H1 (cell line): ENCODE results near the gene MIEN1. TPM values are rescaled to one million over a fixed set of nuclear protein-coding genes. Genes with fewer than 3 reads are reported as not detected.

ENCODE experiments used
- CTCF ChIA-PET: fragments of 300-600 bp; sonication (Branson Sonifier 250); formaldehyde crosslinking; loops from one replicate; lab custom pipeline; 2021; ENCODE audit not compliant: partially characterized antibody; lab: Charles Lee
- POLR2A ChIA-PET: fragments of 300-600 bp; sonication (Branson Sonifier 250); formaldehyde crosslinking; loops from one replicate; lab custom pipeline; 2021; ENCODE audit warnings: inconsistent platforms; ENCODE audit not compliant: partially characterized antibody; lab: Charles Lee
- DNase-seq, 2 experiments: peaks; one replicate each; pipeline versions ENCODE4 v3.0.0 to v3.0.0-alpha.2; 2010 to 2022; ENCODE audit warnings: low spot score in 2 of 2, low read depth in 1 of 2, mixed read lengths in 1 of 2
- FAIRE-seq: peaks from 2 replicates; lab custom pipeline; 2011; peaks lifted over from hg19 to GRCh38; lab: Jason Lieb, UNC
- H2AFZ ChIP-seq: 2 replicates; pipeline ENCODE4 v1.8.1; 2012; ENCODE audit warnings: low read length, inconsistent platforms
- H2AK5ac ChIP-seq: 2 replicates; pipeline ENCODE4 v1.6.1; 2013; ENCODE audit warnings: low read depth, low read length
- H2BK120ac ChIP-seq: replicated peaks from 2 replicates; pipeline ENCODE3; 2013; ENCODE audit warnings: low read depth, low read length, inconsistent platforms
- H2BK12ac ChIP-seq: 2 replicates; pipeline ENCODE4 v1.6.1; 2013; ENCODE audit warnings: low read depth, low read length
- H2BK15ac ChIP-seq: 2 replicates; pipeline ENCODE4 v1.6.1; 2013; ENCODE audit warnings: low read length
- H2BK20ac ChIP-seq: 2 replicates; pipeline ENCODE4 v1.6.1; 2013; ENCODE audit warnings: low read length
- H2BK5ac ChIP-seq: 2 replicates; pipeline ENCODE4 v1.6.1; 2013; ENCODE audit warnings: low read depth, low read length
- H3K14ac ChIP-seq: 2 replicates; pipeline ENCODE4 v1.6.1; 2013; ENCODE audit warnings: inconsistent platforms; ENCODE audit not compliant: insufficient read length
- H3K18ac ChIP-seq: 2 replicates; pipeline ENCODE4 v1.6.1; 2013; ENCODE audit warnings: low read length; ENCODE audit errors: extremely low read depth
- H3K23ac ChIP-seq: 2 replicates; pipeline ENCODE4 v1.6.1; 2013; ENCODE audit warnings: inconsistent platforms; ENCODE audit not compliant: insufficient read length
- H3K23me2 ChIP-seq: 2 replicates; pipeline ENCODE4 v1.6.1; 2013; ENCODE audit warnings: low read depth, low read length
- H3K27ac ChIP-seq: 2 replicates; pipeline ENCODE4 v1.6.1; 2011; ENCODE audit warnings: low read depth, low read length, inconsistent platforms
- H3K27me3 ChIP-seq, 4 experiments: replicated peaks in 1 of 4; 1 replicate in 1 of 4; 2 replicates in 3 of 4; pipeline versions ENCODE4 v1.6.1 to v1.8.1; 2011 to 2013; ENCODE audit warnings: low read length in 3 of 4, mild to moderate bottlenecking in 3 of 4, inconsistent platforms in 2 of 4, mixed read lengths in 2 of 4, moderate library complexity in 1 of 4; ENCODE audit not compliant: control insufficient read depth in 3 of 4, insufficient read depth in 3 of 4; ENCODE audit errors: extremely low read depth in 1 of 4
- H3K36me3 ChIP-seq, 4 experiments: 2 replicates each; pipeline versions ENCODE4 v1.6.1 to v1.8.1; 2011 to 2013; ENCODE audit warnings: mild to moderate bottlenecking in 4 of 4, low read length in 3 of 4, moderate library complexity in 2 of 4, control low read depth in 1 of 4, inconsistent platforms in 1 of 4; ENCODE audit not compliant: insufficient read depth in 4 of 4, control insufficient read depth in 2 of 4
- H3K4ac ChIP-seq: replicated peaks from 2 replicates; pipeline ENCODE3; 2013; ENCODE audit warnings: low read length, low read depth, mixed read lengths, inconsistent platforms; ENCODE audit not compliant: insufficient read length
- H3K4me1 ChIP-seq, 4 experiments: replicated peaks in 1 of 4; 1 replicate in 1 of 4; 2 replicates in 3 of 4; pipeline versions ENCODE4 v1.6.1 to v1.8.1; 2011 to 2013; ENCODE audit warnings: low read length in 3 of 4, inconsistent platforms in 2 of 4, mixed read lengths in 1 of 4; ENCODE audit not compliant: insufficient read depth in 4 of 4, control insufficient read depth in 3 of 4
- H3K4me2 ChIP-seq, 2 experiments: 2 replicates each; pipeline versions ENCODE4 v1.6.1 to v1.8.1; 2011 to 2013; ENCODE audit warnings: low read depth in 2 of 2, low read length in 2 of 2, control low read depth in 1 of 2, inconsistent platforms in 1 of 2, mild to moderate bottlenecking in 1 of 2; ENCODE audit not compliant: insufficient read depth in 1 of 2
- H3K4me3 ChIP-seq, 4 experiments: fragments of 200-600, 300-600 bp in 1 of 4; sonication (generic), shearing (Covaris generic), sonication (Bioruptor Twin) in 1 of 4; 2 replicates each; pipeline versions ENCODE4 v1.5.1 to v1.8.1; 2011 to 2016; ENCODE audit warnings: low read length in 4 of 4, low read depth in 3 of 4, control low read depth in 2 of 4, inconsistent platforms in 2 of 4, mild to moderate bottlenecking in 2 of 4, mixed read lengths in 1 of 4, moderate library complexity in 1 of 4; ENCODE audit not compliant: insufficient read depth in 2 of 4; ENCODE audit errors: extremely low read depth in 1 of 4
- H3K56ac ChIP-seq: replicated peaks from 2 replicates; pipeline ENCODE3; 2013; ENCODE audit warnings: low read depth, mild to moderate bottlenecking, mixed read lengths, low read length, inconsistent platforms; ENCODE audit not compliant: insufficient read length
- H3K79me1 ChIP-seq: 2 replicates; pipeline ENCODE4 v1.6.1; 2013; ENCODE audit warnings: low read depth, low read length, control low read depth
- H3K79me2 ChIP-seq, 2 experiments: 2 replicates each; pipeline versions ENCODE4 v1.6.1 to v1.8.1; 2012 to 2013; ENCODE audit warnings: low read length in 2 of 2, mild to moderate bottlenecking in 2 of 2, inconsistent platforms in 1 of 2; ENCODE audit not compliant: insufficient read depth in 2 of 2, control insufficient read depth in 1 of 2
- H3K9ac ChIP-seq, 4 experiments: replicated peaks in 1 of 4; 1 replicate in 1 of 4; 2 replicates in 3 of 4; pipeline versions ENCODE4 v1.6.1 to v1.8.1; 2011 to 2013; ENCODE audit warnings: low read depth in 3 of 4, low read length in 3 of 4, control low read depth in 2 of 4, mild to moderate bottlenecking in 2 of 4, moderate library complexity in 2 of 4, inconsistent platforms in 1 of 4; ENCODE audit errors: extremely low read depth in 1 of 4
- H3K9me3 ChIP-seq, 2 experiments: 2 replicates each; pipeline versions ENCODE4 v1.6.1 to v1.8.1; 2012 to 2013; ENCODE audit warnings: mild to moderate bottlenecking in 2 of 2, moderate library complexity in 2 of 2, control low read depth in 1 of 2, inconsistent platforms in 1 of 2, low read depth in 1 of 2, low read length in 1 of 2, mixed read lengths in 1 of 2; ENCODE audit not compliant: insufficient read depth in 2 of 2
- H4K20me1 ChIP-seq, 2 experiments: replicated peaks in 1 of 2; 2 replicates each; pipeline versions ENCODE3 to v1.8.1; 2011 to 2013; ENCODE audit warnings: inconsistent platforms in 2 of 2, low read length in 2 of 2, mild to moderate bottlenecking in 1 of 2; ENCODE audit not compliant: insufficient read depth in 2 of 2, control insufficient read depth in 1 of 2
- H4K5ac ChIP-seq: 2 replicates; pipeline ENCODE4 v1.6.1; 2013; ENCODE audit warnings: low read length, low read depth, mixed read lengths, inconsistent platforms; ENCODE audit not compliant: insufficient read length
- H4K8ac ChIP-seq: 2 replicates; pipeline ENCODE4 v1.8.0; 2013; ENCODE audit warnings: mild to moderate bottlenecking, moderate library complexity, low read length, inconsistent platforms; ENCODE audit not compliant: insufficient read depth; ENCODE audit errors: extremely low read depth
- H4K91ac ChIP-seq: replicated peaks from 2 replicates; pipeline ENCODE3; 2013; ENCODE audit warnings: low read length, mixed read lengths, inconsistent platforms; ENCODE audit not compliant: insufficient read length
- CTBP2 ChIP-seq: IDR thresholded peaks from 2 replicates; pipeline ENCODE4 v1.7.0; 2011; ENCODE audit warnings: borderline replicate concordance, mild to moderate bottlenecking, moderate library complexity, mixed read lengths, low read length; ENCODE audit not compliant: insufficient read depth, insufficient read length
- EGR1 ChIP-seq: IDR thresholded peaks from 2 replicates; pipeline ENCODE4 v1.6.1; 2011; ENCODE audit warnings: low read depth, low read length, borderline replicate concordance
- FOSL1 ChIP-seq: IDR thresholded peaks from 2 replicates; pipeline ENCODE4 v1.6.1; 2011; ENCODE audit warnings: mild to moderate bottlenecking, low read depth, low read length, moderate library complexity; ENCODE audit not compliant: insufficient read depth
- SP4 ChIP-seq: IDR thresholded peaks from 2 replicates; pipeline ENCODE4 v1.6.1; 2012; ENCODE audit warnings: low read length, inconsistent platforms
- WGBS, 2 experiments: shearing (Covaris generic) in 1 of 2; methylation state at CpG; one replicate each; pipeline versions ENCODE4 v1.1.6 to v1.1.7; 2013 to 2015; ENCODE audit warnings: low lambda C conversion rate in 2 of 2, mixed read lengths in 2 of 2, inconsistent platforms in 1 of 2, low coverage in 1 of 2, missing lambda C conversion rate in 1 of 2; ENCODE audit not compliant: insufficient replicate concordance in 2 of 2, insufficient coverage in 1 of 2, insufficient read length in 1 of 2; ENCODE audit errors: extremely low coverage in 1 of 2, missing lambda C conversion rate in 1 of 2; 5-methylcytosine and 5-hydroxymethylcytosine counted together
- polyA plus RNA-seq, 7 experiments: library from polyadenylated mRNA; depleted of rRNA in 3 of 7; stranded (reverse) in 5 of 7; unstranded in 2 of 7; fragments of >200 nt in 5 of 7; fragments of 200-250 nt in 2 of 7; gene quantifications; 1 replicate in 5 of 7; 2 replicates in 1 of 7; 4 replicates in 1 of 7; pipeline versions ENCODE4 v1.2.1 to v1.2.3, GENCODE V29; 2011 to 2013; ENCODE audit warnings: missing spikeins in 2 of 7, mixed read lengths in 2 of 7
- total RNA-seq: library from RNA; stranded (reverse); fragmentation: NEBNext Ultra II Directional; extraction: Animal tissue kit (Norgen Biotek cat#: 25700); gene quantifications from 2 replicates; pipeline ENCODE4 v1.2.1, GENCODE V29; 2021

Gene MIEN1
- total and polyA plus RNA-seq, 2 of the 8 experiments (the other 6 are each of a cell fraction or from before 2014, with no cell fraction given), result 29.6 to 54.9 TPM

DNA sequence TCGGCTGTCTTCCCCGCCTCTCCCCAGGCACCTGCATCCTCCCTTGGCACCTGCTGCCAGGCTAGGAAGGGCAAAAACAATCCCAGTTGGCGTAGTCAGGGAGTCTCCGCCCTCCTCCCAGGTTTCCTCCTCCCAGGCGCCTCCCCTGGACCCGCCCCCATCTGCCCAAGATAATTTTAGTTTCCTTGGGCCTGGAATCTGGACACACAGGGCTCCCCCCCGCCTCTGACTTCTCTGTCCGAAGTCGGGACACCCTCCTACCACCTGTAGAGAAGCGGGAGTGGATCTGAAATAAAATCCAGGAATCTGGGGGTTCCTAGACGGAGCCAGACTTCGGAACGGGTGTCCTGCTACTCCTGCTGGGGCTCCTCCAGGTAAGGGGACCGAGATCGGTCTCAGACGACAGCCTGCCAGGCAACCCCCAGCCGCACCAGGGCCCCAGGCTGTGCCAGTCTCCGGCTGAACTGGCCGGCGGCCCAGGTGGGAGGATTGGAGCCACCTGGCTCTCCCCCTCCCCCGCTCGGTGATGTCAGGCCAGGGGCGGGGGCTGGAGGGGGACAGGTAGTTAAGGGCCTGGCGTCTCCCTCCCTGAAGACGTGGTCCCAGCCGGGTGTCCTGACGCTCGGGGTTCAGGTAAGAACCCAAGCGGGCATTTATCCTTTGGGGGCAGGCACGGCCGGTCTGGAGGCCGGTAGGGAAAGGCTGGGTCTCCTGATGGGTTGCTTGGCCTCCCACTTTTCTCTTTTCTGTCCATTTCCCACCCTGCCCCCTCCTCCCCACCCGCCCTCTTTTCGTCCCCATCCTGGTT is 7.6 kb upstream of the MIEN1 start, which contains the start of gene GRB7:
TSS of gene GRB7 (plus strand) at position 179 of the 808 bp plus-strand sequence. CDS start 4,364 bp downstream, outside the sequence.
- peak within 1 kb of the TSS; percentile 73 to 83 (median 80) for H3K9ac ChIP-seq
- peak within 1 kb of the TSS; percentile 73 for H3K27ac ChIP-seq
- TF ChIP-seq CTBP2 (no peak), FOSL1 (no peak), EGR1 (no peak), SP4 (peak; percentile 84)

More for the DNA sequence above, 7.6 kb upstream of the MIEN1 start, which contains the start of gene GRB7:
- Histone ChIP-seq H3K23me2 (peaks cover 23% of the 10 kb centered on the region), H2BK120ac (no peak within 1 kb of the TSS), H3K23ac (no peak within 1 kb of the TSS), H3K36me3 (peaks cover 0 to 7% (median 2%) of the 10 kb centered on the region in 4 experiments; a peak in 5 of 8 replicates), H2BK5ac (peak within 1 kb of the TSS; percentile 66), H3K4ac (no peak within 1 kb of the TSS), H3K56ac (peak within 1 kb of the TSS; percentile 81), H4K91ac (peak within 1 kb of the TSS; percentile 29), H2AFZ (no peak within 1 kb of the TSS), H3K79me2 (peaks cover 0 to 16% of the 10 kb centered on the region in 2 experiments; a peak in 2 of 4 replicates), H3K9me3 (no peaks in the 10 kb centered on the region), H3K14ac (no peak within 1 kb of the TSS), H4K5ac (peak within 1 kb of the TSS; percentile 5), H4K8ac (peak within 1 kb of the TSS; percentile 81), H2BK15ac (peak within 1 kb of the TSS; percentile 92; the same call in 1 of the 2 replicates), H3K4me3 (peak within 1 kb of the TSS; percentile 54 to 86 (median 82)), H3K18ac (peak within 1 kb of the TSS; percentile 83), H3K4me2 (peak within 1 kb of the TSS; percentile 83 to 96), H2AK5ac (no peak within 1 kb of the TSS; the same call in 1 of the 2 replicates), H2BK20ac (no peak within 1 kb of the TSS), H2BK12ac (0 out of 2 replicates have a peak within 1 kb of the TSS, but pooled peaks have one; percentile 60), H3K27me3 (no peaks in the 10 kb centered on the region), H4K20me1 (no peaks in the 10 kb centered on the region), H3K79me1 (peaks cover 9% of the 10 kb centered on the region), H3K4me1 (peaks cover 5 to 31% (median 23%) of the 10 kb centered on the region in 4 experiments)
- POLR2A ChIA-PET, result interaction anchor here (0.6 to 1.0 kb wide), 3 partner anchors 8 to 126 kb away, joined by 4 to 5 read pairs (median 4); partner anchors contain the start of gene MIEN1
- peak in 1 of 2 experiments; percentile 83 for DNase-seq
- CTCF ChIA-PET, result interaction anchor here (0.8 to 1.3 kb wide), 2 partner anchors 33 to 84 kb away, joined by 3 read pairs; no protein-coding TSS in a partner anchor
- no peak for FAIRE-seq
- 5% methylated on average over 20 of the region's 34 CpGs; no CpG with 5 or more reads in 1 of the 2 experiments for WGBS, 2 experiments
